ENCODE measurements around the gene FDPS.
A peak's percentile ranks its signal among the peaks of the same experiment; 100 is the strongest.

DNA sequence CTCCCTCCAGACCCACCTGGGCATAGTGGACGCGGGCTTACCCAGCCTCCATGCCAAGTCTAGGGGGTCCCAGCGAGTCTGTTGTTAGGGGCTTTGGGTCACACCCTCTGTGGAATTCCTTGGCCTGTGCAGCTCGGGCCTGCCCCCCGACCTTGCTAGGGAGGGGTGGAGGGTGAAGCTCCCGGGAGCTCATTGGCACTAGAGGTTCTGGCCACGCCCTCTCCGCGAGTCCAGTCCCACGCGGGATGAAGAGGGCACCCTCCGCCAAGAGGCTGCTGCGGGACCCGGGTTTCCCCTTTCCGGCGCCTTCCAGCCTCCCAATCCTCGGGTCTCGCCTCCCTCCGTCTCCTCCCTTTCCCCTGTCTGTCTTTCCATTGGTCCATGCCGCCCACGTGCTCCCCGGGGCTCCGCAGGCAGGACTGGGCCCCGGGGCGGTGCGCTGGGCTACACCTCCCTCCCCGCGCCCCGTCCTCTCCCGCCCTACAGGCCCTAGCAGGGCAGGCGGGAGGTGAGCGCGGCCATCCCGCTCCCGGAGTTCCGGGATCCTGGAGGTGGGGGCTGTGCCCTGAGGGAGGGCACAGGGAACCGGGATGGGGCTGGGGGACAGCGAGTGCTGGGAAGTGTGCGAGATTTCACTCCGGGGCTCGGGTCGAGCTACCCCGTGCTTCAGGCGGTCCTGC, 15.5 kb downstream of the FDPS start:
- TF ChIP-seq, protein P1, sequence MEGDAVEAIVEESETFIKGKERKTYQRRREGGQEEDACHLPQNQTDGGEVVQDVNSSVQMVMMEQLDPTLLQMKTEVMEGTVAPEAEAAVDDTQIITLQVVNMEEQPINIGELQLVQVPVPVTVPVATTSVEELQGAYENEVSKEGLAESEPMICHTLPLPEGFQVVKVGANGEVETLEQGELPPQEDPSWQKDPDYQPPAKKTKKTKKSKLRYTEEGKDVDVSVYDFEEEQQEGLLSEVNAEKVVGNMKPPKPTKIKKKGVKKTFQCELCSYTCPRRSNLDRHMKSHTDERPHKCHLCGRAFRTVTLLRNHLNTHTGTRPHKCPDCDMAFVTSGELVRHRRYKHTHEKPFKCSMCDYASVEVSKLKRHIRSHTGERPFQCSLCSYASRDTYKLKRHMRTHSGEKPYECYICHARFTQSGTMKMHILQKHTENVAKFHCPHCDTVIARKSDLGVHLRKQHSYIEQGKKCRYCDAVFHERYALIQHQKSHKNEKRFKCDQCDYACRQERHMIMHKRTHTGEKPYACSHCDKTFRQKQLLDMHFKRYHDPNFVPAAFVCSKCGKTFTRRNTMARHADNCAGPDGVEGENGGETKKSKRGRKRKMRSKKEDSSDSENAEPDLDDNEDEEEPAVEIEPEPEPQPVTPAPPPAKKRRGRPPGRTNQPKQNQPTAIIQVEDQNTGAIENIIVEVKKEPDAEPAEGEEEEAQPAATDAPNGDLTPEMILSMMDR (IDR thresholded peaks at IDR 0.05 in 2 of 3, conservative IDR thresholded peaks at IDR 0.05 in 1 of 3; ENCODE audit: borderline replicate concordance in 1 of 3, insufficient read depth in 1 of 3, low read depth in 2 of 3, low read length in 2 of 3), result no peak
- TF ChIP-seq YY1 (IDR thresholded peaks at IDR 0.05; ENCODE audit: extremely low read depth, insufficient replicate concordance, low read depth, low read length) (peak; percentile 33), EZH2phosphoT487 (IDR thresholded peaks at IDR 0.05; ENCODE audit: borderline replicate concordance) (no peak), POLR2AphosphoS5 (IDR thresholded peaks at IDR 0.05; ENCODE audit: low read depth, low read length) (peak; percentile 80), JUND (IDR thresholded peaks at IDR 0.05) (no peak), POLR2A (IDR thresholded peaks at IDR 0.05; ENCODE audit: borderline replicate concordance, extremely low read depth, insufficient read depth, insufficient read length) (peak; percentile 85), CBX3 (IDR thresholded peaks at IDR 0.05; ENCODE audit: low read depth) (no peak), EZH2 (IDR thresholded peaks at IDR 0.05) (no peak), SIN3A (IDR thresholded peaks at IDR 0.05; ENCODE audit: low read depth) (no peak), ZNF274 (IDR thresholded peaks at IDR 0.05; ENCODE audit: low read depth, low read length) (no peak), CEBPB (IDR thresholded peaks at IDR 0.05; ENCODE audit: low read depth) (no peak), ZBTB33 (IDR thresholded peaks at IDR 0.05; ENCODE audit: extremely low read depth, insufficient replicate concordance, low read length) (peak; percentile 71)
- TF ChIP-seq, protein P2, sequence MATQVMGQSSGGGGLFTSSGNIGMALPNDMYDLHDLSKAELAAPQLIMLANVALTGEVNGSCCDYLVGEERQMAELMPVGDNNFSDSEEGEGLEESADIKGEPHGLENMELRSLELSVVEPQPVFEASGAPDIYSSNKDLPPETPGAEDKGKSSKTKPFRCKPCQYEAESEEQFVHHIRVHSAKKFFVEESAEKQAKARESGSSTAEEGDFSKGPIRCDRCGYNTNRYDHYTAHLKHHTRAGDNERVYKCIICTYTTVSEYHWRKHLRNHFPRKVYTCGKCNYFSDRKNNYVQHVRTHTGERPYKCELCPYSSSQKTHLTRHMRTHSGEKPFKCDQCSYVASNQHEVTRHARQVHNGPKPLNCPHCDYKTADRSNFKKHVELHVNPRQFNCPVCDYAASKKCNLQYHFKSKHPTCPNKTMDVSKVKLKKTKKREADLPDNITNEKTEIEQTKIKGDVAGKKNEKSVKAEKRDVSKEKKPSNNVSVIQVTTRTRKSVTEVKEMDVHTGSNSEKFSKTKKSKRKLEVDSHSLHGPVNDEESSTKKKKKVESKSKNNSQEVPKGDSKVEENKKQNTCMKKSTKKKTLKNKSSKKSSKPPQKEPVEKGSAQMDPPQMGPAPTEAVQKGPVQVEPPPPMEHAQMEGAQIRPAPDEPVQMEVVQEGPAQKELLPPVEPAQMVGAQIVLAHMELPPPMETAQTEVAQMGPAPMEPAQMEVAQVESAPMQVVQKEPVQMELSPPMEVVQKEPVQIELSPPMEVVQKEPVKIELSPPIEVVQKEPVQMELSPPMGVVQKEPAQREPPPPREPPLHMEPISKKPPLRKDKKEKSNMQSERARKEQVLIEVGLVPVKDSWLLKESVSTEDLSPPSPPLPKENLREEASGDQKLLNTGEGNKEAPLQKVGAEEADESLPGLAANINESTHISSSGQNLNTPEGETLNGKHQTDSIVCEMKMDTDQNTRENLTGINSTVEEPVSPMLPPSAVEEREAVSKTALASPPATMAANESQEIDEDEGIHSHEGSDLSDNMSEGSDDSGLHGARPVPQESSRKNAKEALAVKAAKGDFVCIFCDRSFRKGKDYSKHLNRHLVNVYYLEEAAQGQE (IDR thresholded peaks at IDR 0.05; ENCODE audit: low read depth), result no peak
